HepG2 (cell line): Measurements from ENCODE around the gene TRIM62. TPM values are rescaled to one million over a fixed set of nuclear protein-coding genes. Genes with fewer than 3 reads are reported as not detected.
A peak's percentile ranks its signal among the peaks of the same experiment; 100 is the strongest.

Experiments
- CC2D1A ChIP-seq: sonication (generic); formaldehyde crosslinking; IDR thresholded peaks from 2 replicates; pipeline ENCODE4 v1.8.1; 2023; ENCODE audit warnings: mild to moderate bottlenecking, missing genetic modification reagents
- DDIT3 ChIP-seq: sonication (generic); formaldehyde crosslinking; IDR thresholded peaks from 2 replicates; pipeline ENCODE4 v1.4.0; 2020; ENCODE audit warnings: mild to moderate bottlenecking, missing genetic modification reagents
- GABPB1 ChIP-seq: IDR thresholded peaks from 2 replicates; pipeline ENCODE4 v1.6.1; 2016; ENCODE audit warnings: mild to moderate bottlenecking, missing genetic modification reagents, moderate library complexity, missing compliant biosample characterization
- GPN1 ChIP-seq: sonication (generic); formaldehyde crosslinking; IDR thresholded peaks from 2 replicates; pipeline ENCODE4 v1.5.1; 2020; ENCODE audit warnings: missing genetic modification reagents, borderline replicate concordance
- MZF1 ChIP-seq: sonication (generic); formaldehyde crosslinking; IDR thresholded peaks from 2 replicates; pipeline ENCODE4 v1.8.1; 2023; ENCODE audit warnings: mild to moderate bottlenecking, missing genetic modification reagents, borderline replicate concordance
- PAF1 ChIP-seq: IDR thresholded peaks from 2 replicates; pipeline ENCODE4 v1.6.1; 2016; ENCODE audit warnings: missing genetic modification reagents, missing compliant biosample characterization
- PAXIP1 ChIP-seq: sonication (generic); formaldehyde crosslinking; conservative IDR thresholded peaks from 2 replicates; pipeline ENCODE4 v1.4.0; 2020; ENCODE audit warnings: mild to moderate bottlenecking, missing genetic modification reagents, moderate library complexity
- THYN1 ChIP-seq: sonication (generic); formaldehyde crosslinking; IDR thresholded peaks from 2 replicates; pipeline ENCODE4 v1.8.1; 2023; ENCODE audit warnings: low read depth, mild to moderate bottlenecking, moderate library complexity, missing genetic modification reagents, borderline replicate concordance
- XRCC5 ChIP-seq: fragments of 200-400 bp; formaldehyde crosslinking; optimal IDR thresholded peaks from 2 replicates; pipeline ENCODE3; 2017; ENCODE audit warnings: mild to moderate bottlenecking, low read length
- ZBTB20 ChIP-seq: sonication (generic); formaldehyde crosslinking; IDR thresholded peaks from 2 replicates; pipeline ENCODE4 v1.8.1; 2023; ENCODE audit warnings: missing genetic modification reagents, low read depth, mild to moderate bottlenecking, borderline replicate concordance
- ZBTB21 ChIP-seq: sonication (generic); formaldehyde crosslinking; IDR thresholded peaks from 2 replicates; pipeline ENCODE4 v1.4.0; 2020; ENCODE audit warnings: missing genetic modification reagents
- ZNF333 ChIP-seq: sonication (generic); formaldehyde crosslinking; IDR thresholded peaks from 2 replicates; pipeline ENCODE4 v1.4.0; 2020; ENCODE audit warnings: mild to moderate bottlenecking, missing genetic modification reagents, borderline replicate concordance
- ZNF407 ChIP-seq: sonication (generic); formaldehyde crosslinking; IDR thresholded peaks from one replicate; pipeline ENCODE4 v1.5.1; 2020; ENCODE audit warnings: mild to moderate bottlenecking, missing genetic modification reagents; ENCODE audit errors: not compliant biosample characterization
- ZNF570 ChIP-seq: sonication (generic); formaldehyde crosslinking; IDR thresholded peaks from 2 replicates; pipeline ENCODE4 v1.4.0; 2020; ENCODE audit warnings: mild to moderate bottlenecking, missing genetic modification reagents, borderline replicate concordance
- ZSCAN25 ChIP-seq: sonication (generic); formaldehyde crosslinking; IDR thresholded peaks from 2 replicates; pipeline ENCODE4 v1.8.0; 2022; ENCODE audit warnings: mild to moderate bottlenecking, missing genetic modification reagents
- polyA plus RNA-seq, 8 experiments: library from polyadenylated mRNA; depleted of rRNA in 3 of 8; stranded (reverse) in 7 of 8; unstranded in 1 of 8; fragments of >200 nt; fragmentation: Illumina TruSeq in 4 of 8; extraction: Trizol in 4 of 8; gene quantifications; 2 replicates each; pipeline versions ENCODE4 v1.2.1 to v1.2.3, GENCODE V29; 2011 to 2016; ENCODE audit warnings: low read depth in 4 of 8, missing spikeins in 1 of 8, mixed read lengths in 1 of 8; ENCODE audit not compliant: insufficient read depth in 1 of 8
- total RNA-seq, 5 experiments: library from RNA; depleted of rRNA; stranded (reverse); fragments of >200 nt; fragmentation: Illumina TruSeq; extraction: Trizol; gene quantifications; 2 replicates each; pipeline ENCODE4 v1.2.3, GENCODE V29; 2016; ENCODE audit warnings: low read depth in 1 of 5

Gene TRIM62
- total and polyA plus RNA-seq, 2 of the 13 experiments (the other 11 are each of a cell fraction or from before 2014, with no cell fraction given) = 0.53 to 0.57 TPM

GRCh38 chr1:33180911-33181890, 642 bp downstream of the TRIM62 start (continued):
- TF ChIP-seq ZNF333 (CRISPR knock-in tag) (no peak), GABPB1 (CRISPR knock-in tag) (peak; percentile 49; the same call in 1 of the 2 replicates), MZF1 (CRISPR knock-in tag) (no peak), GPN1 (no peak), PAXIP1 (CRISPR knock-in tag) (no peak), ZSCAN25 (CRISPR knock-in tag) (peak; percentile 57; the same call in 1 of the 2 replicates), DDIT3 (CRISPR knock-in tag) (no peak), THYN1 (CRISPR knock-in tag) (no peak), PAF1 (CRISPR knock-in tag) (no peak), CC2D1A (CRISPR knock-in tag) (no peak), ZBTB21 (CRISPR knock-in tag) (no peak), XRCC5 (no peak), ZNF407 (CRISPR knock-in tag) (no peak), ZBTB20 (CRISPR knock-in tag) (0 out of 2 replicates have a peak, but pooled peaks have one; percentile 41), ZNF570 (no peak)
